Daoy (cell line): ENCODE data around the gene APOBEC3F. TPM values are rescaled to one million over a fixed set of nuclear protein-coding genes. Genes with fewer than 3 reads are reported as not detected.
"Not testable (repeated sequence)": the region's sequence is repeated elsewhere in the genome, so short reads cannot be mapped to it uniquely, and the experiment has no call there.

ENCODE experiments used
- DNase-seq: peaks from one replicate; pipeline ENCODE4 v3.0.0-alpha.2; 2015; ENCODE audit warnings: low read depth
- total RNA-seq: library from RNA; depleted of rRNA; stranded (reverse); fragments of >200 nt; shearing (Covaris generic); gene quantifications from 2 replicates; pipeline ENCODE4 v1.2.3, GENCODE V29; 2014

The APOBEC3F gene
- total RNA-seq, 1 experiment from 2014 or later, result 0.97 TPM

- no peak for DNase-seq
Measured at GRCh38 chr22:39027717-39028116, 12.9 kb upstream of the APOBEC3F start.

DNA sequence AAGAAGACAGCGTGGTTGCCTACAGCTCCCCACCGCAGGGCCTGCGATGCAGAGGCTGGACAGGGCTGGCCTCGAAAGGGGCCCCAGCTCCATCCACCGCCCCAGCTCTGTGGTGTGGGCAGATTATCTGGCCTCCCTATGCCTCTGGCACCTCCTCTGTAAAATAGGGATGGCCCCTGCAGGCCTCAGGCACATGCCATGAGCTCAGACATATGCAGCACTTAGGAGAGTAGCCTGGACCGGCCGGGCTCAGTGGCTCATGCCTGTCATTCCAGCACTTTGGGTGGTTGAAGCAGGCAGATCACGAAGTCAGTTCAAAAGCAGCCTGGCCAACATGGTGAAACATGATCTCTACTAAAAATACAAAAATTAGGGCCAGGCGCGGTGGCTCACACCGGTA lies 12.4 kb upstream of the APOBEC3F start:
- no peak for DNase-seq

GRCh38 chr22:39029227-39029626 lies 11.4 kb upstream of the APOBEC3F start:
- DNase-seq, result no peak

- no peak for DNase-seq
Measured at GRCh38 chr22:39030705-39031104, 10.0 kb upstream of the APOBEC3F start.

DNA sequence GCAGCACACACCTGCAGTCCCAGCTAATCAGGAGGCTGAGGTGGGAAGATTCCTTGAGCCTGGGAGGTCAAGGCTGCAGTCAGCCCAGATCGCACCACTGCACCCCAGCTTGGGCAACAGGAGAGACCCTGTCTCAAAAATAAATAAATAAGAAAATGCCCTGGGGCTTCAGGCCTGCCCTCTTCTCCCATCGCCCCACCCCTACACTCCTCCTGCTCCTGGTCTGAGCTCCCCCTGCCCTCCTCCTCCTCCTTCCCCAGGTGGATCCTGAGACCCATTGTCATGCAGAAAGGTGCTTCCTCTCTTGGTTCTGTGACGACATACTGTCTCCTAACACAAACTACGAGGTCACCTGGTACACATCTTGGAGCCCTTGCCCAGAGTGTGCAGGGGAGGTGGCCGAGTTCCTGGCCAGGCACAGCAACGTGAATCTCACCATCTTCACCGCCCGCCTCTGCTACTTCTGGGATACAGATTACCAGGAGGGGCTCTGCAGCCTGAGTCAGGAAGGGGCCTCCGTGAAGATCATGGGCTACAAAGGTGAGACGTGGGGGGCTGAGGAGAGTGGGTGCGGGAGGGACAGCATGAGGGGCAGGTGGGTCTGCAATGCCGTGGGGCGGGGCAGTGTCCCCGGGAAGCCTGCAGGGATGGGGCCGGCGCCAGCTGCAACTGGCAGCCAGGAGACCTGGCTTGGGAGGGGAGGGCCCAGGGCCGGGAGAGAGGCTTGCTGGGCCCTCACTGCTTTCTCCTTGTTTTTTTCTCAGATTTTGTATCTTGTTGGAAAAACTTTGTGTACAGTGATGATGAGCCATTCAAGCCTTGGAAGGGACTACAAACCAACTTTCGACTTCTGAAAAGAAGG lies 9.0 kb upstream of the APOBEC3F start:
- DNase-seq, result not testable (repeated sequence)

GRCh38 chr22:39037071-39037470 lies 3.6 kb upstream of the APOBEC3F start:
- DNase-seq, result not testable (repeated sequence)

GRCh38 chr22:39039306-39040126 lies 1.1 kb upstream of the APOBEC3F start:
- DNase-seq, result no peak

DNA sequence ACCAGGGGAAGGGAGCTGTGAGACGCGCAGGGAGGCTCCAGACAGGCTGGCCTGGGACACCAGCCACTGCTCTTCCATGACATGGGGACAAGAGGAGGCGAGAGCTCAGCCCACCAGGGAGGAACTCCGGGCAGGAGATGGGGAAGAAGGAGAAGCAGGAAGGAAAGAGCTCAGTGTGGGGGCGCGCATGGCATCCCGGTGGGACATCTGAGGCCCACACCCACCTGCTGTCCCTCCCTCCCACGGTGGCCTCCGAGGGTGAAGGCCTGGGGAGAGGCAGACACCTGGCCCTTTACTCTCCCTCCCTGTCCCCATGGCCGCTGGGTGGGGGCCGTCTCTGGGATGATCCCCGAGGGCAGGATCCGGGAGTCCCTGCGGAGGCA lies 518 bp upstream of the APOBEC3F start:
- DNase-seq, result not testable (repeated sequence)

DNA sequence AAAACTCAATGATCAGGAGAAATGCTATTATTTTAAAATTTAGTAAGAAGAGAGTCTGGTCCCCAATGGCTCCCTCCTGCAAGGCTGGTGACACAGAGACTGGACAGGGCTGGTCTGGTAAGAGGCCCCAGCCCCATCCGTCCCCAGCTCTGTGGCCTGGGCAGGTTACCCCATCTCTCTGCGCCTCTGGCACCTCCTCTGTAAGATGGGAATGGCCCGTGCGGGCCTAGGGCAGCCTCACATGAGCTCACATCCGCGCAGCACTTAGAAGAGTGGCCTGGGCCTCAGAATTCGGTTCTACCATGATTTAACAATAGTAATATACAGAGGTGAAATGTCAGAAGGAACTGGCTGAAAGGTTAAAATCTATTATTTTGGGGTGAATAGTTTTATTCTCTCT lies 1.2 kb downstream of the APOBEC3F start:
- no peak for DNase-seq

DNA sequence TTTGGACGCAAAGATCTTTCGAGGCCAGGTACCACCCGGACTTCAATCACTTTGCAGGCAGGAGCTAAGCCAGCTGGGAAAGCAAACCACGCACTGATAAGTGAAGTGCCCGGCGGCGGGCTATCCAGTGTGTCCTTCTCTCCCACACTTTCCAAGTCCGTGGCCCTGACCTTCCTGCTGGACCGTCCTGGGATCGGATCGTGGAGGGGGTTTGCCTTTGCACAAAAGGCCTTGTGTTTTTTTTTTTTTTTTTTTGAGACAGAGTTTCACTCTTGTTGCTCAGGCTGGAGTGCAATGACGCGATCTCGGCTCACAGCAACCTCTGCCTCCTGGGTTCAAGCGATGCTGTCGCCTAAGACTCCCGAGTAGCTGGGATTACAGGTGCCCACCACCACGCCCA lies 2.4 kb downstream of the APOBEC3F start:
- DNase-seq, result not testable (repeated sequence)

DNA sequence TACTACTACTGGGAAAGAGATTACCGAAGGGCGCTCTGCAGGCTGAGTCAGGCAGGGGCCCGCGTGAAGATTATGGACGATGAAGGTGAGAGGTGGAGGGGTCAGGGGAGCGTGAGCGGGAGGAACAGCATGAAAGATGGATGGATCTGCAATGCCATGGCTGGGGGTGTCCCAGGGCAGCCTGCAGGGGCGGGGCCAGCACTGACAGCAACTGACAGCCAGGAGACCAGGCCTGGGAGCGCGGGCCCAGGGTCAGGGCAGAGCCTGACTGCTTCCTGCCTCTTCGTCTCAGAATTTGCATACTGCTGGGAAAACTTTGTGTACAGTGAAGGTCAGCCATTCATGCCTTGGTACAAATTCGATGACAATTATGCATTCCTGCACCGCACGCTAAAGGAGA lies 4.5 kb downstream of the APOBEC3F start:
- not testable (repeated sequence) for DNase-seq

DNA sequence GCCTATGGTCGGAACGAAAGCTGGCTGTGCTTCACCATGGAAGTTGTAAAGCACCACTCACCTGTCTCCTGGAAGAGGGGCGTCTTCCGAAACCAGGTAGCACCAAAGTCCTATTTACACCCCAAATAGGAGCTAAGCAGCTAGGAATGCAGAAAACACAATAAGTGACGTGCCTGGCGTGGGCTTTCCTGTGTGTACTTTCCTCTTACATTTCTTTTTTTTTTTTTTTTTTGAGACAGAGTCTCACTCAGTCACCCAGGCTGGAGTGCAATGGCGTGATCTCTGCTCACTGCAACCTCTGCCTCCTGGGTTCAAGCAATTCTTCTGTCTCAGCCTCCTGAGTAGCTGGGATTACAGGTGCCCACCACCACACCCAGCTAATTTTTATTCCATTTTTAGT lies 8.8 kb downstream of the APOBEC3F start:
- DNase-seq, result not testable (repeated sequence)

- not testable (repeated sequence) for DNase-seq
Measured at GRCh38 chr22:39051844-39052495, 11.3 kb downstream of the APOBEC3F start.

GRCh38 chr22:39055658-39056057 lies 15.0 kb downstream of the APOBEC3F start:
- no peak for DNase-seq

DNA sequence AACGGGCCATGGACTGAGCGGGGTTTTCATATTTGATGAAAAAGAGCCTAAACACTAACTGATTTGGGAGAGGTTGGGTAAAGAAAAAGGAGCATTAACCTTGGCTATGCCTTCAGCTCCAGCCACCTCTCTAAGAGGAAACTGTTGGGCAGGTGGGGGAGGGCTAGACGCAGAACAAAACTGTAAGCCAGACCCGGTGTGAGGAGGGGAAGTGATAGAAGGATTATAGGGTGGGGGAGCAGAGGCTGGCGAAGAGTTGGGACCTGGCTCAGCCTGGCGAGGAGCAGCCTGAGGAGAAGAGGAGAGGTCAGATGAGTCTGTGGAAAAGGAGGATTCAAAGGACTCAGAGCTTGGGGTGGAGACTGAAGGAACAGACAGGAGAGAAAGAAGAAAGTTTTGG lies 20.6 kb downstream of the APOBEC3F start:
- DNase-seq, result not testable (repeated sequence)

DNA sequence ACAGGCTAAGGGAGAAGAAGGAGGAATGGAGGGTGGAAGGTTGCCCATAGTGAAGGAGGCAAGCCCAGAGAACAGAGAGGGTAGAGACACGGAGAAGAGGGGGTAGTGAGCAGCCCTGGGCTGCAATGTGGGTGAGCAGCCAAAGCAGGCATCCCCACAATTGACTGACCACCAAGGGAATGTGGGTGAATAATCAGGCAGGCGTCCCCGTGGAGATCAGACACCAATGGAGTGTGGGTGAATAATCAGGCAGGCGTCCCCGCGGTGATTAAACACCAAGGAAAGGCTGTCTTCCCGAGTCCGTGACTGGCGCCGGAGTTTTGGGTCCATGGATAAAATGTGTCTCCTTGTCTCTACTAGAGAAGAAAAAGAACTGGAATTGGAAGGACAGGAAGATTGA lies 21.3 kb downstream of the APOBEC3F start:
- peak; percentile 40 for DNase-seq

DNA sequence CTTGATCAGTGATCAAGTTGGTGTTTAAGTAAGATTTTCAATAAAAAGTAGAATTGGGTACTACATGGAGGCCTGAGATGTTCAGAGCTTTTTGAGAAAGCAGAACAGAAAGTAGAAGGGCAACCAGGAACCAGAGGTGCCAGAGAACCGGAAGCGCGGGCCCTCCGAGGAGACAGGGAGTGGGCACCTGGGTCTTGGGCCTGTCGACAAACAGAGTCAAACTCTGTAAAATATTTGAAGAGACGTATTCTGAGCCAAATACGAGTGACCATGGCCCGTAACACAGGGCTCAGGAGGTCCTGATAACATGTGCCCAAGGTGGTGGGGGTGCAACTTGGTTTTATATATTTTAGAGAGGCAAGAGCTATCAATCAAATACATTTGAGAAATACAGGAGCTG lies 23.2 kb downstream of the APOBEC3F start:
- DNase-seq, result not testable (repeated sequence)

DNA sequence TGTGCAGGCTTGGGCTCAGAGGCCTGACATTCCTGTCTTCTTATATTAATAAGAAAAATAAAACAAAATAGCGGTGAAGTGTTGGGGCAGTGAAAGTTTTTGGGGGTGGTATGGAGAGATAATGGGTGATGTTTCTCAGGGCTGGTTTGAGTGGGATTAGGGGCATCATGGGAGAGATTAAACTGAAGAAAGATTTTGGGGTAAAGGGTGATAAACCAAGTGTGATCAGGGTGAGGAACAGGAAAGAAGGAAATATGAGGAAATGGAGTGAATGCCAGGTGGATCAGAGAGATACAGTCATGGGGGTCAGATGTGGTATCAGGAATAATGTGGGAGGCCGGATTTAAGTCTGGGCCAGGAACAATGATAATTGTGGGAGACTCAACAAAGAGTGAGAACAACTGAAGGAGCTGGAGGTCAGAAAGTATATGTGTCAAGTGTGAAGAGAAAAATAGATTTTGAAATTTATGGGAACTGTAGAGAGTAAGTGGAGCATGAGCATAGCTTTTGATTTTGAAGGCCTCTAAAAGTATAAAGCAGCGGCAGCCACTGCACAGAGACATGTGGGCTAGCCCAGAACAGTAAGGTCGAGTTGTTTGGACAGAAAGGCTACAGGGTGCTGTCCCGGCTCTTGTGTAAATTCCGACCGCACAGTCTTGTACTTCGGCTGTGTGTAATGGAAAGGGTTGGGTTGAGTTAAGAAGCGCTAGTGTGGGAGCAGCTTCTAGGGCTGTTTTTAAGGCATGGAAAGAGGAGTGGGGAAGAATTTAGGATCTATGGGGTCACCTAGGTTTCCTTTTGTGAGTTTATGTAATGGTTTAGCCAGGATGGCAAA lies 26.0 kb downstream of the APOBEC3F start:
- DNase-seq, result not testable (repeated sequence)

GRCh38 chr22:39068033-39068785 lies 27.5 kb downstream of the APOBEC3F start:
- no peak for DNase-seq

DNA sequence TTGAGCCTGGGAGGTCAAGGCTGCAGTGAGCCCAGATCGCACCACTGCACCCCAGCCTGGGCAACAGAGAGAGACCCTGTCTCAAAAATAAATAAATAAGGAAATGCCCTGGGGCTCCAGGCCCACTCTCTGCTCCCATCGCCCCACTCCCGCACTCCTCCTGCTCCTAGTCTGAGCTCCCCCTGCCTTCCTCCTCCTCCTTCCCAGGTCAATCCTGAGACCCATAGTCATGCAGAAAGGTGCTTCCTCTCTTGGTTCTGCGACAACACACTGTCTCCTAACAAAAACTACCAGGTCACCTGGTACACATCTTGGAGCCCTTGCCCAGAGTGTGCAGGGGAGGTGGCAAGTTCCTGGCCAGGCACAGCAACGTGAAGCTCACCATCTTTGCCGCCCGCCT lies 29.5 kb downstream of the APOBEC3F start:
- no peak for DNase-seq

GRCh38 chr22:39072581-39072981 lies 31.9 kb downstream of the APOBEC3F start:
- DNase-seq, result not testable (repeated sequence)
